H1 (cell line): ENCODE results near the gene ZNF526. TPM values are rescaled to one million over a fixed set of nuclear protein-coding genes. Genes with fewer than 3 reads are reported as not detected.

ENCODE experiments used
- BCL11A ChIP-seq, 2 experiments: IDR thresholded peaks; one replicate each; pipeline ENCODE4 v1.6.1; 2011; ENCODE audit warnings: low read depth in 2 of 2, low read length in 2 of 2, mild to moderate bottlenecking in 2 of 2
- CEBPB ChIP-seq: IDR thresholded peaks from 2 replicates; pipeline ENCODE4 v1.6.1; 2012; ENCODE audit warnings: low read depth, low read length
- CHD2 ChIP-seq: IDR thresholded peaks from 2 replicates; pipeline ENCODE4 v1.6.1; 2012; ENCODE audit warnings: low read length, improper control_type of control experiment
- CTCF ChIP-seq, 3 experiments: IDR thresholded peaks; 1 replicate in 2 of 3; 2 replicates in 1 of 3; pipeline versions ENCODE4 v1.5.1 to v1.6.1; 2011; ENCODE audit warnings: low read length in 3 of 3, mild to moderate bottlenecking in 3 of 3, inconsistent platforms in 2 of 3, low read depth in 1 of 3, moderate library complexity in 1 of 3; ENCODE audit not compliant: insufficient read depth in 1 of 3; ENCODE audit errors: control extremely low read depth in 1 of 3
- FOSL1 ChIP-seq: IDR thresholded peaks from 2 replicates; pipeline ENCODE4 v1.6.1; 2011; ENCODE audit warnings: mild to moderate bottlenecking, low read depth, low read length, moderate library complexity; ENCODE audit not compliant: insufficient read depth
- HDAC2 ChIP-seq, 2 experiments: fragments of 300-600 bp in 1 of 2; sonication (generic) in 1 of 2; IDR thresholded peaks; 2 replicates each; pipeline ENCODE4 v1.6.1; 2011 to 2012; ENCODE audit warnings: low read depth in 2 of 2, low read length in 2 of 2, mild to moderate bottlenecking in 2 of 2, moderate library complexity in 2 of 2, borderline replicate concordance in 1 of 2, inconsistent platforms in 1 of 2
- KDM1A ChIP-seq: fragments of 200-600, 300-600 bp; sonication (generic); IDR thresholded peaks from 2 replicates; pipeline ENCODE4 v1.7.1; 2016; ENCODE audit warnings: mild to moderate bottlenecking, low read length, borderline replicate concordance
- NRF1 ChIP-seq: IDR thresholded peaks from 2 replicates; pipeline ENCODE4 v1.6.1; 2011; ENCODE audit warnings: mild to moderate bottlenecking, low read depth, low read length, improper control_type of control experiment
- PHF8 ChIP-seq: fragments of 200-600 bp; sonication (generic); conservative IDR thresholded peaks from 2 replicates; pipeline ENCODE4 v1.7.1; 2012; ENCODE audit warnings: low read depth, mild to moderate bottlenecking, inconsistent platforms, low read length, moderate library complexity
- POLR2A ChIP-seq, 2 experiments: IDR thresholded peaks; 1 replicate in 1 of 2; 2 replicates in 1 of 2; pipeline ENCODE4 v1.6.1; 2011; ENCODE audit warnings: low read depth in 2 of 2, low read length in 2 of 2, mild to moderate bottlenecking in 2 of 2; ENCODE audit errors: control extremely low read depth in 1 of 2
- POLR2AphosphoS5 ChIP-seq: IDR thresholded peaks from 2 replicates; pipeline ENCODE4 v1.6.1; 2011; ENCODE audit warnings: low read depth, low read length
- RBBP5 ChIP-seq: IDR thresholded peaks from 2 replicates; pipeline ENCODE4 v1.7.1; 2012; ENCODE audit warnings: low read depth, mild to moderate bottlenecking, inconsistent platforms, low read length, moderate library complexity, borderline replicate concordance
- RNF2 ChIP-seq: fragments of 200-900, 300-1000 bp; sonication (generic); IDR thresholded peaks from 2 replicates; pipeline ENCODE4 v1.7.1; 2016; ENCODE audit warnings: borderline replicate concordance, low read depth, mild to moderate bottlenecking, antibody characterized with exemption, low read length; ENCODE audit not compliant: poor library complexity, severe bottlenecking; ENCODE audit errors: missing control alignments
- SIN3A ChIP-seq, 2 experiments: IDR thresholded peaks in 1 of 2; conservative IDR thresholded peaks in 1 of 2; 2 replicates each; pipeline ENCODE4 v1.6.1; 2011 to 2012; ENCODE audit warnings: low read length in 2 of 2, improper control_type of control experiment in 1 of 2, low read depth in 1 of 2, mild to moderate bottlenecking in 1 of 2
- SP1 ChIP-seq: IDR thresholded peaks from 2 replicates; pipeline ENCODE4 v1.6.1; 2011; ENCODE audit warnings: low read depth, low read length
- SP2 ChIP-seq: IDR thresholded peaks from 2 replicates; pipeline ENCODE4 v1.6.1; 2012; ENCODE audit warnings: mild to moderate bottlenecking, low read length, inconsistent platforms
- SP4 ChIP-seq: IDR thresholded peaks from 2 replicates; pipeline ENCODE4 v1.6.1; 2012; ENCODE audit warnings: low read length, inconsistent platforms
- TAF1 ChIP-seq: IDR thresholded peaks from 2 replicates; pipeline ENCODE4 v1.6.1; 2011; ENCODE audit warnings: mild to moderate bottlenecking, low read depth, low read length
- USF2 ChIP-seq: IDR thresholded peaks from 2 replicates; pipeline ENCODE4 v1.6.1; 2011; ENCODE audit warnings: low read length, improper control_type of control experiment
- polyA plus RNA-seq, 7 experiments: library from polyadenylated mRNA; depleted of rRNA in 3 of 7; stranded (reverse) in 5 of 7; unstranded in 2 of 7; fragments of >200 nt in 5 of 7; fragments of 200-250 nt in 2 of 7; gene quantifications; 1 replicate in 5 of 7; 2 replicates in 1 of 7; 4 replicates in 1 of 7; pipeline versions ENCODE4 v1.2.1 to v1.2.3, GENCODE V29; 2011 to 2013; ENCODE audit warnings: missing spikeins in 2 of 7, mixed read lengths in 2 of 7
- total RNA-seq: library from RNA; stranded (reverse); fragmentation: NEBNext Ultra II Directional; extraction: Animal tissue kit (Norgen Biotek cat#: 25700); gene quantifications from 2 replicates; pipeline ENCODE4 v1.2.1, GENCODE V29; 2021

ZNF526 gene
- total and polyA plus RNA-seq, 2 of the 8 experiments (the other 6 are each of a cell fraction or from before 2014, with no cell fraction given) = 8.4 to 14.1 TPM

GRCh38 chr19:42219812-42220750 lies at the start of gene ZNF526 (continued):
- TF ChIP-seq RBBP5 = no peak
- TF ChIP-seq PHF8 = peak; percentile 66
- TF ChIP-seq SP4 = peak; percentile 74; the same call in 1 of the 2 replicates
- no peak for TF ChIP-seq RNF2
- TF ChIP-seq USF2 = peak; percentile 86
- 0 out of 4 replicates have a peak, but pooled peaks of 1 of the 2 experiments have one; percentile 56 for TF ChIP-seq HDAC2 (IDR thresholded peaks at IDR 0.05; ENCODE audit: borderline replicate concordance in 1 of 2, low read depth in 2 of 2, low read length in 2 of 2)
- TF ChIP-seq POLR2A (IDR thresholded peaks at IDR 0.05; ENCODE audit: control extremely low read depth in 1 of 2, low read depth in 2 of 2, low read length in 2 of 2) = peak; percentile 46 to 84
- TF ChIP-seq TAF1 = peak; percentile 84
- peak; percentile 94 for TF ChIP-seq SP1
- peak in 1 of 3 experiments; percentile 29; a peak in 2 of 4 replicates for TF ChIP-seq CTCF (IDR thresholded peaks at IDR 0.05; ENCODE audit: control extremely low read depth in 1 of 3, insufficient read depth in 1 of 3, low read depth in 1 of 3, low read length in 3 of 3)
- peak; percentile 84 for TF ChIP-seq CHD2
- TF ChIP-seq CEBPB = peak; percentile 25; the same call in 1 of the 2 replicates
- TF ChIP-seq FOSL1 = peak; percentile 75; the same call in 1 of the 2 replicates
- TF ChIP-seq SP2 = no peak
- peak; percentile 51 for TF ChIP-seq POLR2AphosphoS5
- peak; percentile 95 for TF ChIP-seq NRF1
- TF ChIP-seq KDM1A = no peak
- no peak for TF ChIP-seq BCL11A (IDR thresholded peaks at IDR 0.05; ENCODE audit: low read depth in 2 of 2, low read length in 2 of 2)
- peak; percentile 69 to 73; a peak in 1 of 4 replicates for TF ChIP-seq SIN3A (conservative IDR thresholded peaks at IDR 0.05 in 1 of 2, IDR thresholded peaks at IDR 0.05 in 1 of 2; ENCODE audit: low read depth in 1 of 2, low read length in 2 of 2)
